Measurements from ENCODE around the gene PTPN6.
A peak's percentile ranks its signal among the peaks of the same experiment; 100 is the strongest.

Gene PTPN6

GRCh38 chr12:6923003-6923732 lies 28.0 kb upstream of the PTPN6 start:
- no peak for DNase-seq (ENCODE audit: low read depth)

- DNase-seq (ENCODE audit: low read depth) = no peak
These were observed 27.3 kb upstream of the PTPN6 start for GRCh38 chr12:6923851-6924250.

- DNase-seq (ENCODE audit: low read depth) = no peak
These were observed 26.0 kb upstream of the PTPN6 start for GRCh38 chr12:6925239-6925539.

GRCh38 chr12:6925540-6926279 lies 25.4 kb upstream of the PTPN6 start:
- DNase-seq (ENCODE audit: low read depth) = no peak

- no peak for DNase-seq (ENCODE audit: low read depth)
These were observed 23.7 kb upstream of the PTPN6 start, which contains the start of gene ATN1 for GRCh38 chr12:6927379-6928021. ATN1 (plus strand) TSS chr12:6927959; CDS start chr12:6934002, 6,043 bp downstream.

- DNase-seq (ENCODE audit: low read depth) = no peak
These were observed 23.0 kb upstream of the PTPN6 start for GRCh38 chr12:6928022-6928702.

- no peak for DNase-seq (ENCODE audit: low read depth)
These were observed 22.3 kb upstream of the PTPN6 start for GRCh38 chr12:6928703-6929407.

GRCh38 chr12:6929466-6930452 lies 21.4 kb upstream of the PTPN6 start:
- DNase-seq (ENCODE audit: low read depth) = no peak

- DNase-seq (ENCODE audit: low read depth) = no peak
These were observed 18.4 kb upstream of the PTPN6 start for GRCh38 chr12:6932766-6933165.

GRCh38 chr12:6934110-6934509 lies 17.0 kb upstream of the PTPN6 start:
- no peak for DNase-seq (ENCODE audit: low read depth)

- DNase-seq (ENCODE audit: low read depth) = no peak
These were observed 15.6 kb upstream of the PTPN6 start for GRCh38 chr12:6935371-6936193.

- no peak for DNase-seq (ENCODE audit: low read depth)
These were observed 14.9 kb upstream of the PTPN6 start for GRCh38 chr12:6936194-6936635.

GRCh38 chr12:6936636-6937480 lies 14.3 kb upstream of the PTPN6 start:
- DNase-seq (ENCODE audit: low read depth) = peak; percentile 69

- peak; percentile 92 for DNase-seq (ENCODE audit: low read depth)
These were observed 13.4 kb upstream of the PTPN6 start for GRCh38 chr12:6937481-6938352.

GRCh38 chr12:6938353-6939190 lies 12.6 kb upstream of the PTPN6 start:
- no peak for DNase-seq (ENCODE audit: low read depth)

- DNase-seq (ENCODE audit: low read depth) = no peak
These were observed 12.0 kb upstream of the PTPN6 start for GRCh38 chr12:6939191-6939540.

- DNase-seq (ENCODE audit: low read depth) = no peak
These were observed 9.9 kb upstream of the PTPN6 start for GRCh38 chr12:6941267-6941666.

All from stimulated activated CD4-positive, alpha-beta T cell treated with anti-CD3 and anti-CD28 coated beads, Interleukin-2, amount 100 ng/mL, for 4 hours (primary cell).